ENCODE data around the gene TARBP2.

TARBP2 gene

GRCh38 chr12:53476769-53477209 lies 24.3 kb upstream of the TARBP2 start:
- no peak for DNase-seq (ENCODE audit: low read depth)

GRCh38 chr12:53478865-53479264 lies 22.2 kb upstream of the TARBP2 start:
- DNase-seq (ENCODE audit: low read depth), result no peak

GRCh38 chr12:53479331-53479730 lies 21.8 kb upstream of the TARBP2 start:
- DNase-seq (ENCODE audit: low read depth), result no peak

GRCh38 chr12:53480491-53481442 lies 20.3 kb upstream of the TARBP2 start:
- DNase-seq (ENCODE audit: low read depth), result no peak

GRCh38 chr12:53481458-53481857 lies 19.6 kb upstream of the TARBP2 start:
- DNase-seq (ENCODE audit: low read depth), result peak; percentile 61

GRCh38 chr12:53481939-53482586 lies 19.0 kb upstream of the TARBP2 start:
- no peak for DNase-seq (ENCODE audit: low read depth)

- no peak for DNase-seq (ENCODE audit: low read depth)
These were observed 18.4 kb upstream of the TARBP2 start for GRCh38 chr12:53482626-53483168.

- DNase-seq (ENCODE audit: low read depth), result no peak
These were observed 17.7 kb upstream of the TARBP2 start for GRCh38 chr12:53483225-53483978.

- no peak for DNase-seq (ENCODE audit: low read depth)
These were observed 17.1 kb upstream of the TARBP2 start for GRCh38 chr12:53483979-53484377.

- no peak for DNase-seq (ENCODE audit: low read depth)
These were observed 16.2 kb upstream of the TARBP2 start for GRCh38 chr12:53484686-53485575.

- DNase-seq (ENCODE audit: low read depth), result no peak
These were observed 14.9 kb upstream of the TARBP2 start for GRCh38 chr12:53485955-53486735.

- DNase-seq (ENCODE audit: low read depth), result no peak
These were observed 14.2 kb upstream of the TARBP2 start for GRCh38 chr12:53486736-53487487.

GRCh38 chr12:53489242-53489864 lies 11.7 kb upstream of the TARBP2 start:
- DNase-seq (ENCODE audit: low read depth), result no peak

GRCh38 chr12:53492188-53492587 lies 8.9 kb upstream of the TARBP2 start:
- DNase-seq (ENCODE audit: low read depth), result no peak

GRCh38 chr12:53492830-53493609 lies 8.1 kb upstream of the TARBP2 start:
- DNase-seq (ENCODE audit: low read depth), result peak; percentile 85

GRCh38 chr12:53493610-53494391 lies 7.3 kb upstream of the TARBP2 start:
- no peak for DNase-seq (ENCODE audit: low read depth)

All from fibroblast of the conjunctiva (primary cell).